Hematopoietic multipotent progenitor cell (in vitro differentiated cells): ENCODE measurements around the gene TAB3. TPM values are rescaled to one million over a fixed set of nuclear protein-coding genes. Genes with fewer than 3 reads are reported as not detected.
A peak's percentile ranks its signal among the peaks of the same experiment; 100 is the strongest.

Source experiments
- DNase-seq, 3 donors: peaks; one replicate each; pipeline ENCODE4 v3.0.0-alpha.2; 2011 to 2015; ENCODE audit warnings: low read depth in 2 of 3, low spot score in 2 of 3
- total RNA-seq: library from RNA; depleted of rRNA; stranded (reverse); fragments of >200 nt; gene quantifications from one replicate; pipeline ENCODE4 v1.2.3, GENCODE V29; 2012

The TAB3 gene
- total RNA-seq, 1 donor = 11.0 TPM

DNA sequence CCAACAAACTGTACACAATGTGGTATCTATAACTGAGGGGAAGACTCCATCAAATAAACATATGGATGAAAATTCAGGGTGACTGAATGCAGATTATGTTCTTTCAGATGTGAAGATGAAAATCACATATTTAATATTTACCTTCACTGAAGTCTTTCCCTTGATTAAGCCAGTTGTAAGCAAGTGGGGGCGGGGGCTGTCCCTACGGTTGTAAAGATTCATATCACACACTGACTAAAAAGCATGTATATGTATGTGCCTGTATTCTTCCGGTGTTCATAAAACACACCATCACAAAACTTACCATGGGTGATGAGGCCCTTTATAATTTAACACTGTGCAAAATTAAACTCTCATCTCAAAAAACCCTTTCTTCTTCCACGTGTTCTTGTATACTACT is 1.3 kb downstream of the TAB3 start:
- DNase-seq = no peak

DNA sequence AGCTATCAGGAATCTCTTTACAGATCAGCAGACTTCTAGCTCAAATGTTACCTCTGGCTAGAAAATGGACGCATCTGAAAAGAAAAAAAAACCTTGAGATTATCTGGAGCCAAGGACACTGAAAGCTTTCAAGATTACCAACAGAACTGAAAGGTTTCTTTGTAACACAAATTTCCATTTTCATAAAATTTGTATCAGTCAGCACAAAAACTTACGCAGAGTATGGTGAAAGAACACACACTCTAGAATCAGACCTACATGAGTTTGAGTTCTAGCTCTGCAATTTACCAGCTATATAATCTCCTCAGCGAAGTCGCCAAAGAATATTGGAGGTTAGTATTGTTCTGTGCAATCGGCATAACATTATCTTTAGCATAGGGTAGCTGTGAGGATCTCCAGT is 1.8 kb downstream of the TAB3 start:
- DNase-seq = no peak

DNA sequence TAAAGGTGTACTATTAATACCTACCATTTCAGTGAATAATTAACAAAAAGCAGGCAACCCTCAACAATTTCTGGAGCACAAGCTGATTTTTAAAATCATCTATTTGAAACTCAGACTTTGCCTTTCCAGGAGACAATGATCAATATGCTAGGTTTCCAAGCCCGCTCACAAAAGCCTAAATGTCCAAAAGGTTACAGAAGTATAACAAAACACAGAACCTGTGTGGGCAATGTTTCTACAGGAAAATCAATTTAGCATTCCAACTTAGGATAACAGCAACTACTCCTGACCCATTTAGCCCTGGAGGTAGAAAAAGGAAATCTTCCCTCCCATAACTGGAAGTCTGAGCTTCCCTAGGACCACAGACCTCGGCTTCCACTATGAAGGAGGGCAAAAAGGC is 3.9 kb downstream of the TAB3 start:
- no peak for DNase-seq

DNA sequence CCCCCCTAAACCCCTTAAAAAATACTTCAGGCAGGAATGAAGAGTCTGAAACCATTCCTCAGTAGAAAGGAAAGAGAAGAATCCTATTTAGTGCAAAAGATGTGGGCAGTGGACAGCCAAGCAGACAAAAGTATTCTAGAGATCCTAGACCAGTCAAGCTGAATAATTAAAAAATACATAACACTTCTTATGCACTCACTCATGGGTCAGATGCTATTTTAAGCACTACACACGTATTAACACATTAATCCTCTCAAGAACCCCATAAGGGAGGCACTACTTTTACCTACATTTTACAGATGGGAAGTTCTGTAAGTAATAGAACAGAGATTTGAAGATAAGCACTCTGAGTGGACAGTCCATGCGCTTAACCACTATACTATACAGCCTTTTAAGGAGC is 5.9 kb downstream of the TAB3 start:
- no peak for DNase-seq

DNA sequence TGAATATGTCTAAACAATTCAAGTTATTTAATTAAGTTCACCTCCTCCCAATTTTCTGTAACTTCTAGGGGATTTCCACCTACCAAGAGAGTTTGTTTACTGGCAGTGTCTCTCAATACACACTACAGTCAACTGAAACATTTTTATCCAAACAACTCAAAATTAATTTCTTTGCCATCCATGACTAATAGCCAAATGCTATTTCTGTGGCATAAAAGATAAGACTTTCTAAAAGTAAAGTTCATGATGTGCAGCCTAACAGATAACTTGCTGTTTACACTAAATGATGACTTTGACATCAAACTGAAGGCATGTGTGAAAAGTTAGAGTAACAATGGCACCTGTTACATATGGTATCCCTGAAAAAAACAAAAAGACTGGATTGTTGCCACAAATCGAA is 7.3 kb downstream of the TAB3 start:
- no peak for DNase-seq

DNA sequence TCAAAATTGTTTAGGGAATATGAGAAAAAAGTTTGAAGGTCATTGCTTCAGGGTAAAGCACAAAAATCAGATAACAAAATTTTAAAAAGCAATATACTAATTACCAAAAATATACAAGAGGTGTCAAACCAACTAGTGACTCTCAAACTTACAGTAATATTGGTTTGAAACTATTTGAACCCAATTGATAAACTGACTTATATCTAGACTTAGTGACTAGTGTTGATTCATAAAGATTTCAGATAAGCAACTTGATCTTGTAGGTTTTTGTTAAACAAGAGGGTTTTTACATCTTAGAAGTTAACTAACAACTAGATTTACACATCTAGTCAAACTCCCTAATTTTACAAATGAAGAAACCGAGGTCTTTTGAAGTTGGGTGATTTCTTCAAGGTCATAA is 7.7 kb downstream of the TAB3 start:
- no peak for DNase-seq

DNA sequence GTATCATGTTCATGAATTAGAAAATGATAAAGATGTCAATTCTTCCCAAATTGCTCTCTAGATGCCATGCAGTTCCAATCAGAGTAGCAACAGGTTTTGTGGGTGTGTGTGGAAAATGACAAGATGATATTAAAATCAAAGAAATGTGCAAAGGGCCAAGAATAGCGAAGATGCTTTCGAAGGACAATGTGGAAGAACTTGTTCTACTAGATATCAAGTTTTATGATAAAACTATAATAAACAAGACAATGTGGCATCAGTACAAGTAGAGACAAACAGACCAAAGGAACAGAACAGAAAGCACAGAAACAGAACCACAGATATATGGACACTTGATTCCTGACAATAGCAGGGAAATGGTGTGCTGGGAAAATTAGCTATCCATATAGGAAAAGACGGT is 9.0 kb downstream of the TAB3 start:
- DNase-seq = no peak

DNA sequence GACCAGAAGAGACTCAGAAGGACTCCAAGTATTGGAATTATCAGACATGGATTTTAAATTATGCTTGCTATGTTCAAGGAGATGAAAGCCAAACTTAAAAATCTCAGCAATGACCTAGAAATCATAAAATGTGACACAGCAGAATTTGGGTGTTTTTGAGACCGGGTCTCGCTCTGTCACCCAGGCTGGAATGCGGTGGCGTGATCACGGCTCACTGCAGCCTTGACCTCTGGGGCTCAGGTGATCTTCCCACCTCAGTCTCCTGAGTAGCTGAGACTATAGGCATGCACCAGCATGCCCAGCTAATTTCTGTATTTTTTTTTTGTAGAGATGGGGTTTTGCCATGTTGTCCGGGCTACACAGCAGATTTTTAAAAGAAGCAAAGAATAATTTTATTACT is 12.7 kb downstream of the TAB3 start:
- no peak for DNase-seq

DNA sequence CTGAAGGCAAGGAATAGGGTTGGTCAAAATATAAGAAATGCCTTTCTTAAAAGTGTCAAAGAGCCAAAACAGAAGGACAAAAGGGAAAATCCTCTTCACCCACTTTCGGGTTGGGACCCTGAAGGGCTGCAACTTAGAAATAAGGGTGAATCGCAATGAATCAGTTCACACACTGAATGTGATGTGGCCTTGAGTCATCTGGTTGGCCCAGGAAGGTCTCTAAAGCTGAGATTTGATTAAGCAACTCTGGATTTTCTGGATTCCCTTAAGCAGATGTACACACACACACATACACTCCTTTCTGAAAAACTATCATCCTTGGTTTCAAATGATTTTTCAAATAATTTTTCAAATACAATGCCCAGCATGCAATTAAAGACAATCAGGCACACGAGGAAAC is 13.1 kb downstream of the TAB3 start:
- DNase-seq = no peak

DNA sequence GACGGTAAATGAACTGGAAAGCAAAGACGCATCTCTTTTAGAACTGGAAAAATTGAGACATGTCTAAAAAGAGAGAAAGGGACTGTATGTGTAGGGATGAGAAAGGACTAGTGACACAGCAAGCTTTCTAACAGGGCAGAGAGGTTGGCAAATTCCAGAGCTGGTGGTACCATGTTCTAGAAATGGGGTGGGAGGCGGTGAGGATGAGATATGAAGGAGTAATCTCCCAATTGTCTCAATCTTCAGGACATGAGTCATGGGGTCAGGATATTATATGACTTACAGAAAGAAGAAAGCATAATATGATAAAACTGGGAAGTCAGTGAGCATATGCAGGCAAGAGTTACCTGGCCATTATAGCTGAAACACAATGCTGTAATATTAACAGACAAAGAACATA is 14.2 kb downstream of the TAB3 start:
- DNase-seq = no peak

DNA sequence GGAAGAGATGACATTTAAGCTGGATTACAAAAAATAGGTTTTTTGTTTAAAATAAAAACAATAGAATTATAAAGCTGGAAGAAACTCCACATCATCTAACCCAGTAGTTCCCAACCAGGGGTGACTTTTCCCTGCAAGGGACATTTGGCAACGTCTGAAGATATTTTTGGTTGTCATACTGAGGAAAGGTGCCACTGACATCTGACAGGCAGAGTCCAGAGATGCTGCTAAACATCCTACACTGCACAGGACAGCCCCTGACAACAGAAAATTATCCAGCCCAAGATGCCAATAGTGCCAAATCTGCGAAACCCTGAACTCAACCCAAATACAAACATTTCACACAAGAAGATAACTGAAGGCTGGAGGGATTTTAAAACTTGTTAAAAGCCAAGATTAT is 18.5 kb downstream of the TAB3 start:
- DNase-seq = no peak

DNA sequence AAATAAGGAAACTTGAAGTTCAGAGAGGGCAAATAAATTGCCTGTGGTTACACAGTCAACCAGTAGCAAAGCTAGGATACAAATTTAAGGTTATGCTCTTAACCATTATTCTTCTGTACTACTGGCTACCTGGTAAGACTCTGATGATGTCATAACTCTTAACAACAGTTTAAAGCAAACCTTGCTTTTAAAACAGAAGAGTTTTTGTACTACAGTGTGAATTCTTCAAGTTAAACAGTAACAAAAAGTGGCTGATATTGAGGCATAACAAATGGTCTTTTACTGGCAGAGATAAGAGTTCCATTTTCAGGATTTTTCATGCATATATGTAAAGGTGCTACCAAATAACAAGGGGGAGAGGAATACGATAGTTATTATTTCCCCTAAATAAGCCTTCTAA is 23.4 kb downstream of the TAB3 start:
- DNase-seq = no peak

DNA sequence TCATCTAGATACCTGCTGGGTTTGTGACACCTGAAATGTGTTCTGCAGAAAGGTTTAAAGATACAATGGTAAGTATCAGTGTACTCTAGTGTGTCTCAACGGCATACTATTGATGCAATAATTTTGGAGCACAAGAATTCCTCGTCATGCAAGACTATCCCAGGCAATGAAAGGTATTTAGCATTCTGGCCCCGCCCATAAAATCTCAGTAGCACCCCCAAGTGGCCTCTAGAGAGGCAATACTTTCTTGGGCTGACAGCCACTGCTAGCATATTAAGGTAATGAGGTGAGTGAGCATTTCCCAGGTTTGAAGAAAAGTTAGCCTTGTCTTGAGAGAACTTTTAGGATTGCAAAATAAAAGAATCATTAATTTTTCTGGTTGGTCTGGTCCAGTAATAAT is 24.0 kb downstream of the TAB3 start:
- peak in 1 of 3 donors; percentile 14 for DNase-seq

DNA sequence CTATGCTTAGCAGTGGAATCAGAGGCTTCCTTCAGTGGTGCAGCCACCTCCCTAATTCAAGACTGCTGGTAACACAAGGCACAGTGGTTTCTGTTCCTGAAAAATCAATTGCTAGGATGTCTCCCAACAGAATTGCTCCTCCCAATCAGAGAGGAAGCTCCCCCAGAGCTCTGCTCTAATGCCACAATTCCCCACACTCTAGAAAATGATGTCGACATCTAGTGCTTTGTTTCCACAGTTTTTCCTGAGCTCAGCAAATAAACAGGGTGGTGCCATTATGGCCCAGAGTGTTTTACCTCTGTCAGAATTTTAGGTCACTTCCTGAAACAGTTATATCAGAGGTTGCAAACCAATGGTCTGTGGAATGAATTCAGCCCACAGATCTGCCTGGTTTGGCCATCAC is 24.7 kb downstream of the TAB3 start:
- no peak for DNase-seq

DNA sequence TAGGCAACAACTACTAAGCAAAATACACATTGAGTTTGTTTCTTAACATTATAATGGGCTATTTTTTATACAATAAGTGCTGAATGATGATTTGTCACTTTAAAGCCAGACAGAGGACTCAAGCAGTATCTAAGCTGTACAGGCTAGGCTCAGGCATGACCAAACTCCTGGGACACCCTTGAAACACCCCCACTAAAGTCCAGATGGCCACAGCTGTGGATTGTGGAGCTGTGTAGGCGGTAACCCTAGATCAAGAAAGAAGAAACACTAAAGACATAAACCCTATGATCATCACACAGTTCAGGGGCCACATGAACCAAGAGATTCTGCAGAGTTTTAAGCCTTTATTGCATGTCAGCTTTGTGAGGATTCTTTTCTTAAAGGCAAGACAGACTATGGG is 25.1 kb downstream of the TAB3 start:
- DNase-seq = no peak

DNA sequence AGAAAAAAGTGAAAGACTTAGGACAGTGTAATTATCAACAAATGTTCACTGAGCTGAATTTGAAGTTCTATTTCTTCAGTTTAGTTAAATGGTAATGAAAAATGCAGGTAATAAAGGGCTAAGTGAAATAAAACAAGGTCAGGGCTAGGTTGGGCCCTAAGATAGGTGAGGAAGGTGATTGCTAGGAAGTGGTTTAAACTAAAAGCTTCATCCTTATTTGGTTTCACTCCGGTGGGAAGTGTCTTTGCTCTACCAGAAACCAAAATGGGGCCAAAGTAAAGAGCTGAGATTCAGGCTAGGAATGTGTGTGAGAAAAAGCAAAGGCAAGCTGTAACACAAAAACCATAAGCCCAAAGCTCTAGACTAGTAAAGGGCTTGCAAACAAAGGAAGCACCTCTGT is 31.0 kb downstream of the TAB3 start:
- DNase-seq = no peak

DNA sequence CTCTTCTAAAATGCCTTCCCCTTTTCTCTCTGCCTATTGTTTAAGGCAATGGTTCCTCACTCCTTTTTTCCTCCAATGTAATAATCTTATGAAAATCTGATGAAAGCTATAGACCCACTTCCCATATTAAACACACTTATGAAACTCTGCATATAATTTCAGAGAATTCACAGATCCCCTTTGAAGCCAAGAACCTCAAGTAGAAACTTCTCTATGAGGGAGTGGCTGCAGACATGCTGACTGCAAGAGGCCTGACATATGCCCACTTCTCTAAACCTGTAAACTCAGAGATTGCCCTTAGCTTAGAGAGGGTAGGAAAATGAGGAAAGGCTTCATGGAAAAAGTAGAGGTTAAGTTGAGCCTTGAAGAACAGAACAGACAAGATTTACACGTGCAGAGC is 37.6 kb downstream of the TAB3 start:
- no peak for DNase-seq

DNA sequence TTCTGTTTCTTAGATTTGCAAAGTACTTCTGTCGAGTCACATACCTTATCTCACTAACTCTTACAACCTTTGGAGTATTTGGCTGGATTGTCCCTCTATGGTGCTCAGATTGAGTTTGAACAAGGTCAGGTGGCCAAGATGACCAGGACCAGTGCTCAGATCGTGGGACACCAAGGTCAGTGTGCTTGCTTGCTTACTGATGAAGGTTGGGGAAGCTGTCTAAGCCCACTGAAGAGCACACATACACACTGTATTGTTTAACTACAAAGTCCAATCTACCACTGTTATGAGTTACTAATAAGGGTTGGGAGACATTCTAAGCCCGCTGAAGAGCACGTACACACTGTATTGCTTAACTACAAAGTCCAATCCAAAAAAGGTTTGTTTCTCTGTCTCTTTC is 53.7 kb downstream of the TAB3 start:
- DNase-seq = no peak

DNA sequence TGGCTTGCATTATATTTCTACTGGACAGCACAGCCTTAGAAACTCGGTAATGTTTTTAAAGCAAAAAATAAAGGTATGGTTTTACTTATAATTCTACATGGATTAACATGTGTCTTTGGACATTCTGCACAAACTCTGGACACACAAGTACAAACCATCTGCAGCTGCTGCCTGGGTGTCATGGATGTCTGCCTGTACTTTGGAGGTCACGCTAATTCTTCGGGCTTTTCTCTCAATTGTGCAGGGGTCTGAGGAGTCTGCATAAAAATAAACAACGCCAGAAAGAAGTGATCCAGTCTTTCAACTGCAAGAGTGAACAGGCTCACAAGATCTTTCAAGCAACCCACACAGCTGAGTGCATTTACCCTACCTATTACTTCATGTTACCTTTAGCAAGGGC is 55.2 kb downstream of the TAB3 start:
- DNase-seq = no peak

DNA sequence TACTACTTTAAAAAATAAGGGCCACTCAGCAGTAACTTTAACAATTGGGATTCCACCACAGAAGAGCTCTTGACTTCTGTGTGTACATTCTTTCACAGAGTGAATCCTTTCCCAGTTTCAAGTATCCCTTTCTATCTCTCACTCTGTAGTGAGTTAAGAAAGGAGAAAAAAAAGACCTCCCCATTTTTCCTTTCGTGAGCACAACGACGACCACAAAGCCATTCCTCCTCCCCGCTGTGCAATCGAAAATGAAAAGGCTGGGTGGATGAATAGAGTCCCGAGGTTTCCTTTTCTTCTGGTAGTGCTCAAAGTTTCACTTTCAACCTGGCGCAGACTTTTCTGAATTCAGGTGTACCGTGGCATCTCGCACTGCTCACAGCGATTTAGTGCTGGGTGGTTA is 58.0 kb downstream of the TAB3 start:
- no peak for DNase-seq

DNA sequence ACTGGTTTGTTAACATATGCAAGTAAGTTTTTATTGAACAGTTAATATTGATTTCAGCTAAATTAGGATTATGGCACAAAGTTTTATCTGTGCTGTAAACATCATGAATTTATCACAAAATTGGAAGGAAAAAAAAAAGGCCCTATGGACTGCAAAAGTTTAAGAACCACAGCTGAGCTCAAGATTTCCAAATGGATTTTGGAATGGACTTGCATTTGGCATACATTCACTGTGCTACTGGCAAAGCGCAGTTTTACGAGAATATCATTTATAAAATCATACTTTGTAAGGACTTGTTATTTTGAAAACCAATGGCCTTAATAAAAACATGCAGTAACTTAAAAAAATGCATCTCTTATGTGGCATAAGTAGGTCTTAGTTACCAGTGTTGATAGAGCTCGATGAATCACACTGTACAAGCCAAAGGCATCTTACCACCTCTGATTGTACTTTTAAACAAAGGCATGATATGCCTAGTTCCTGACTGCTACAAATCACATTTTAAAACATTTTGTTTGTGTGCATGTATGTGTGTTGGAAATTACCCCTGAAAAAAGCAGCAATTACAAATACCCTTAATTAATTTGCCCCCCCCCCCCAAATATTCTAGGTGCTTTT is 58.6 kb downstream of the TAB3 start:
- no peak for DNase-seq

DNA sequence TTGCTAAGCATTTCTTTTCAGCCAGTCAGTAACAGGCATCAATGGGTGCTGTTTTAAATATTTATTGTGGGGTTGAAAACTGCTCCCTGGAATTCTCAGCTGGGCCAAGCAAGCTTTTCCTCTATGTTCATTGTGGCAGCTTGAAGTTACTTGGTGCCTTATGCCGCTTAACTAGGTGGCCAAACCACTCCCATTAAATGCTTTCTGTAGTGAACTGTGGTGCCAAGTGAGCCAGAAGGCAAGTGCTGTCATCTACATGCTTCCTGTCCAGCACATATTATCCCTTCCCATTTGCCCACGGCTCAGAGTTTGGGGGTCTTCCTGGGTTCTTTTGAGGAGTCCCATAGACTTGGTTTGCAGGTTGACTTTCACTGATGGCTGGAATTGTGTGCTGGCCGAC is 64.8 kb downstream of the TAB3 start:
- DNase-seq = no peak

DNA sequence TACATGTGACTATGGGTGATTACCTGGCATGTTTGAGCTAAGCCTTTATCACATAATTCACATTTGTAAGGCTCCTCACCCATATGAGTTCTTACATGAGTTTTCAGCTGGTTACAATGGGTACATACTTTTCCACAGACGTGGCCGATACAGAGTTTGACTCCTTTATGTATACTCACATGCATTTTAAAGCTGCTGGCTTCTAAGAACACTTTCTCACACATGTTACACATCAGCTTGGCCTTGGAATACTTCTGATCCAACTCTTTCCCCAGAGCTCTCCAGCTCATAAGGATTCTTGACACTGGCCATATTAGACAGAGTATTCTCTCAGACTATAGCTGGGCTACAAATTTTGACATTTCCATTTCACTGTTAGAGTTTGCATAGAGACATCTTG is 66.3 kb downstream of the TAB3 start:
- no peak for DNase-seq
